SK-N-MC (cell line): ENCODE measurements around the gene RAPGEF2.

Experiments used
- EZH2 ChIP-seq: fragments of 200-600 bp; sonication (generic); IDR thresholded peaks from one replicate; pipeline ENCODE4 v1.6.1; 2017; ENCODE audit warnings: antibody characterized with exemption
- POLR2AphosphoS5 ChIP-seq: IDR thresholded peaks from 2 replicates; pipeline ENCODE4 v1.6.1; 2012; ENCODE audit warnings: mild to moderate bottlenecking, low read depth, low read length, borderline replicate concordance

DNA sequence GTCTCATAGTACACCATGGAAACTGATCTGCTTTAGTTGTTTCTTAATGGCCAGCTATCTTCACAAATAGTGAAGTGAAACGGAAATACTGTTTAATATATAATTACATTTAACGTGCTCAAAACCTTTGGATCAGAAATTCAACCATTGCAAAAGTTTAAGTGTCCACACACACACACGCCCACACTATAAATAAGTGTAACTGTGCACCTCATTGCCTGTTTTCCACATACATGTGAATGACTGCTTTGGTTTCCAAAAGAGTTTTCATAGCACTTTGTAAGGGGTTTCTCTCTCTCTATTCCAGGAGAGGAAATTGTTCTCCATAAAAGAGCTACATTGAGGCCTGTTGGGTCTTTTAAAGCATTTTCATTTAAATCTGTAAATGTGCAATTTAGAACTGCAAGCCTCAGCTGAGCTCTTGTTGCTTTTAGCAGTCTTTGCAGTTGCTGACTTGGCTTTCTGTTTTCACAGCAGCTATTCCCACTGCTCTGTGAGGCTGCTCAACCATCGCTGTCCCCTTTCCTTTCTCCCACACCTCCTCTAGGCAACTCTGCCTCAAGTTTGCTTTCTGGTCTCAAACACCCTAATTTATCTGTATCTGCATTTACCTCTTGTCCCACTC lies 94.5 kb downstream of the RAPGEF2 start:
- no peak for TF ChIP-seq EZH2
- TF ChIP-seq POLR2AphosphoS5: no peak
